ENCODE data around the gene KCNH2. TPM values are rescaled to one million over a fixed set of nuclear protein-coding genes. Genes with fewer than 3 reads are reported as not detected.

KCNH2 gene
- total and polyA plus RNA-seq, 10 of the 15 experiments (the other 5 are each of a cell fraction or from before 2014, with no cell fraction given), result 0.04 to 0.24 (median 0.17) TPM; not detected in 6

- Histone ChIP-seq H3K4me1 (ENCODE audit: control insufficient read depth, insufficient read depth, low read length) (no peaks in the 10 kb centered on the region), H3K4me3 (no peak overlapping the region), H3K36me3 (ENCODE audit: control insufficient read depth in 2 of 2, insufficient read depth in 2 of 2, low read length in 1 of 2) (no peaks in the 10 kb centered on the region), H3K27ac (ENCODE audit: control insufficient read depth, insufficient read depth) (no peak overlapping the region), H3K4me2 (ENCODE audit: control insufficient read depth, insufficient read depth) (no peak overlapping the region), H3K79me2 (ENCODE audit: control insufficient read depth, insufficient read depth, low read length) (no peaks in the 10 kb centered on the region), H3K9ac (ENCODE audit: control insufficient read depth, insufficient read depth, low read length) (no peak overlapping the region), H3K9me3 (replicated peaks; ENCODE audit: control insufficient read depth, insufficient read depth, low read length) (no peaks in the 10 kb centered on the region), H4K20me1 (ENCODE audit: control insufficient read depth, insufficient read depth) (no peaks in the 10 kb centered on the region), H2AFZ (ENCODE audit: control insufficient read depth, low read depth, low read length) (no peak overlapping the region), H3K27me3 (replicated peaks in 1 of 2; ENCODE audit: control insufficient read depth in 2 of 2, insufficient read depth in 2 of 2, low read length in 1 of 2) (no peaks in the 10 kb centered on the region; a peak in 2 of 4 replicates)
- no peak for TF ChIP-seq MAX (IDR thresholded peaks at IDR 0.05; ENCODE audit: low read depth, low read length)
- no peak for TF ChIP-seq HDAC6 (IDR thresholded peaks at IDR 0.05; ENCODE audit: unreplicated experiment)
- no peak for TF ChIP-seq IRF4 (IDR thresholded peaks at IDR 0.05; ENCODE audit: low read depth, low read length)
- no peak for TF ChIP-seq ZBTB33 (IDR thresholded peaks at IDR 0.05)
- no peak for TF ChIP-seq NBN (IDR thresholded peaks at IDR 0.05)
- TF ChIP-seq E2F4 (IDR thresholded peaks at IDR 0.05; ENCODE audit: low read depth, low read length), result no peak
- no peak for TF ChIP-seq POU2F2 (IDR thresholded peaks at IDR 0.05; ENCODE audit: borderline replicate concordance, low read depth, low read length)
- TF ChIP-seq FOXM1 (IDR thresholded peaks at IDR 0.05; ENCODE audit: low read depth, low read length), result no peak
- no peak for TF ChIP-seq RUNX3 (IDR thresholded peaks at IDR 0.05; ENCODE audit: low read length)
- no peak for TF ChIP-seq CBFB (IDR thresholded peaks at IDR 0.05; ENCODE audit: low read depth)
- TF ChIP-seq BMI1 (IDR thresholded peaks at IDR 0.05; ENCODE audit: borderline replicate concordance), result no peak
- no peak for TF ChIP-seq FOXK2 (IDR thresholded peaks at IDR 0.05)
- no peak for TF ChIP-seq PAX5 (IDR thresholded peaks at IDR 0.05; ENCODE audit: borderline replicate concordance, low read depth, low read length)
- TF ChIP-seq CREB1 (IDR thresholded peaks at IDR 0.05; ENCODE audit: low read depth), result no peak
- intact Hi-C loops (cut with micrococcal nuclease; ENCODE audit: unreplicated experiment), result no loop called here
- ChIA-PET RAD21 (ENCODE audit: unreplicated experiment) (no interaction called here), CTCF (no interaction called here), POLR2A (no interaction called here), SMC1A (ENCODE audit: uncharacterized antibody, unreplicated experiment) (no interaction called here)
- in situ Hi-C loops (cut with MboI), result no loop called here
- 34% methylated on average over 13 of the region's 13 CpGs for WGBS (ENCODE audit: insufficient coverage, insufficient replicate concordance, low lambda C conversion rate, missing lambda C conversion rate)
- no TSS peak for BruUV-seq (replicated peaks)
- DNase-seq (ENCODE audit: low read depth, low spot score) (no peak), ATAC-seq (no peak), FAIRE-seq (no peak)
Observed at GRCh38 chr7:150958597-150958996, 19.5 kb downstream of the KCNH2 start.
